ENCODE measurements around the gene ALKBH5. TPM values are rescaled to one million over a fixed set of nuclear protein-coding genes. Genes with fewer than 3 reads are reported as not detected.

The ALKBH5 gene
- total RNA-seq, 1 experiment from 2014 or later = 105 TPM

DNA sequence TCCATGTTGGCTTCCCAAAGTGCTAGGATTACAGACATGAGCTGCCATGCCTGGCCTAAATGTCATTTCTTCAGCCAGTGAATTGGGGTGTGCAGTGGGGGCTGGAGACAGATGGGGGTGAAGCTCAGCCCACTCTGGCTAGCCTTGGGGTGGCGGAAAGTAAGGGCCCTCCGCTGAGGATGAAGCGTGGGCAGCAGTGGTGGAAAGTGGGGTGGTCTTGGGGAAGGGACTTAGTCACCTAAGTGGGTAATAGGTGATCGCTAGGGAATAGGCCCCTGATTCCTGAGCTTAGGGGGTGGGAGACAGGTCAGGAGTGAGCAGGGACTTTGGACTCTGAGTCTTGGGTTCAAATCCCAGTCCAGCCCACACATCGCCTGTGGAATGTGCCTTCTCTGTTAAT lies 44.0 kb downstream of the ALKBH5 start:
- Mint-ChIP-seq H3K9me3 (no peaks in the 10 kb centered on the region), H3K27ac (peak overlapping the region; percentile 82), H3K36me3 (no peaks in the 10 kb centered on the region), H3K4me1 (peaks cover 23% of the 10 kb centered on the region), H3K4me3 (no peak overlapping the region), H3K27me3 (ENCODE audit: low read depth) (no peaks in the 10 kb centered on the region)
- no peak for ATAC-seq
- no peak for TF ChIP-seq HMGA2 (CRISPR knock-in tag; IDR thresholded peaks at IDR 0.05)
- TF ChIP-seq NR2C2 (CRISPR knock-in tag; IDR thresholded peaks at IDR 0.05) = no peak
- no peak for TF ChIP-seq SP1 (CRISPR knock-in tag; conservative IDR thresholded peaks at IDR 0.05)
- TF ChIP-seq NFATC4 (CRISPR knock-in tag; IDR thresholded peaks at IDR 0.05) = no peak
- TF ChIP-seq NR3C1 (CRISPR knock-in tag; conservative IDR thresholded peaks at IDR 0.05; ENCODE audit: low read depth) = no peak
- TF ChIP-seq, protein P1, sequence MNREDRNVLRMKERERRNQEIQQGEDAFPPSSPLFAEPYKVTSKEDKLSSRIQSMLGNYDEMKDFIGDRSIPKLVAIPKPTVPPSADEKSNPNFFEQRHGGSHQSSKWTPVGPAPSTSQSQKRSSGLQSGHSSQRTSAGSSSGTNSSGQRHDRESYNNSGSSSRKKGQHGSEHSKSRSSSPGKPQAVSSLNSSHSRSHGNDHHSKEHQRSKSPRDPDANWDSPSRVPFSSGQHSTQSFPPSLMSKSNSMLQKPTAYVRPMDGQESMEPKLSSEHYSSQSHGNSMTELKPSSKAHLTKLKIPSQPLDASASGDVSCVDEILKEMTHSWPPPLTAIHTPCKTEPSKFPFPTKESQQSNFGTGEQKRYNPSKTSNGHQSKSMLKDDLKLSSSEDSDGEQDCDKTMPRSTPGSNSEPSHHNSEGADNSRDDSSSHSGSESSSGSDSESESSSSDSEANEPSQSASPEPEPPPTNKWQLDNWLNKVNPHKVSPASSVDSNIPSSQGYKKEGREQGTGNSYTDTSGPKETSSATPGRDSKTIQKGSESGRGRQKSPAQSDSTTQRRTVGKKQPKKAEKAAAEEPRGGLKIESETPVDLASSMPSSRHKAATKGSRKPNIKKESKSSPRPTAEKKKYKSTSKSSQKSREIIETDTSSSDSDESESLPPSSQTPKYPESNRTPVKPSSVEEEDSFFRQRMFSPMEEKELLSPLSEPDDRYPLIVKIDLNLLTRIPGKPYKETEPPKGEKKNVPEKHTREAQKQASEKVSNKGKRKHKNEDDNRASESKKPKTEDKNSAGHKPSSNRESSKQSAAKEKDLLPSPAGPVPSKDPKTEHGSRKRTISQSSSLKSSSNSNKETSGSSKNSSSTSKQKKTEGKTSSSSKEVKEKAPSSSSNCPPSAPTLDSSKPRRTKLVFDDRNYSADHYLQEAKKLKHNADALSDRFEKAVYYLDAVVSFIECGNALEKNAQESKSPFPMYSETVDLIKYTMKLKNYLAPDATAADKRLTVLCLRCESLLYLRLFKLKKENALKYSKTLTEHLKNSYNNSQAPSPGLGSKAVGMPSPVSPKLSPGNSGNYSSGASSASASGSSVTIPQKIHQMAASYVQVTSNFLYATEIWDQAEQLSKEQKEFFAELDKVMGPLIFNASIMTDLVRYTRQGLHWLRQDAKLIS (CRISPR knock-in tag; IDR thresholded peaks at IDR 0.05; ENCODE audit: borderline replicate concordance) = no peak
- TF ChIP-seq SMAD3 (CRISPR knock-in tag; IDR thresholded peaks at IDR 0.05; ENCODE audit: borderline replicate concordance) = no peak
- CTCF ChIA-PET = no interaction called here
- POLR2A ChIA-PET = no interaction called here
- no peak for DNase-seq (ENCODE audit: low spot score)

DNA sequence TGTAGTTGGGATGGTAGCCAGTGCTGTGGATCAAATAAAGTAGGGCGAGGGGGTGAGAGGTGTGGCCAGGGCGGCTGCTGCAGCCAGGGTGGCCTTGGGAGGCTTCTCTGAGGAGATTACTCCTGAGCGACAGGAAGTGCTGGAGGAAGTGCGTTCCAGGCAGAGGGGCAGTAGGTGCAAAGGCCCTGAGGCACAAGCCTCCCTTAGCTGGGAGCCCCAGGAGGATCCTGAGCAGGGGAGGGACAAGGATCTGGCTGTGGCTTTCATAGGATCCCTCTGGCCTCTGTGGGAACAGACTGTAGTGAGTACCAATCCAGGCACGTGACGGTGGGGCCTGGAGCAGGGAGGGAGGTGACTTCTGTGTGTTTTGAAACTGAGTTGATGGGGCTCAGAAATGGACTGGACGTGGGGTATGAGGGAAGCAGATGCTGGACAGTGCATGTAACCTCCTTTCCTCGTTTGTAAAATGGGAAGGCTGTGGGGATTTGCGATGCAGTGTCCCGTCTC lies 44.6 kb downstream of the ALKBH5 start:
- H3K4me1 Mint-ChIP-seq = peaks cover 23% of the 10 kb centered on the region
- DNase-seq (ENCODE audit: low spot score) (no peak), ATAC-seq (no peak)
- POLR2A ChIA-PET = no interaction called here
- no peaks in the 10 kb centered on the region for H3K36me3 Mint-ChIP-seq
- no peaks in the 10 kb centered on the region for H3K9me3 Mint-ChIP-seq
- TF ChIP-seq, protein P2, sequence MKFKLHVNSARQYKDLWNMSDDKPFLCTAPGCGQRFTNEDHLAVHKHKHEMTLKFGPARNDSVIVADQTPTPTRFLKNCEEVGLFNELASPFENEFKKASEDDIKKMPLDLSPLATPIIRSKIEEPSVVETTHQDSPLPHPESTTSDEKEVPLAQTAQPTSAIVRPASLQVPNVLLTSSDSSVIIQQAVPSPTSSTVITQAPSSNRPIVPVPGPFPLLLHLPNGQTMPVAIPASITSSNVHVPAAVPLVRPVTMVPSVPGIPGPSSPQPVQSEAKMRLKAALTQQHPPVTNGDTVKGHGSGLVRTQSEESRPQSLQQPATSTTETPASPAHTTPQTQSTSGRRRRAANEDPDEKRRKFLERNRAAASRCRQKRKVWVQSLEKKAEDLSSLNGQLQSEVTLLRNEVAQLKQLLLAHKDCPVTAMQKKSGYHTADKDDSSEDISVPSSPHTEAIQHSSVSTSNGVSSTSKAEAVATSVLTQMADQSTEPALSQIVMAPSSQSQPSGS (CRISPR knock-in tag; IDR thresholded peaks at IDR 0.05; ENCODE audit: borderline replicate concordance, low read depth) = no peak
- TF ChIP-seq SMAD4 (CRISPR knock-in tag; IDR thresholded peaks at IDR 0.05) (no peak), ATF1 (CRISPR knock-in tag; IDR thresholded peaks at IDR 0.05) (no peak), ETV6 (CRISPR knock-in tag; IDR thresholded peaks at IDR 0.05) (no peak), TCF7 (CRISPR knock-in tag; IDR thresholded peaks at IDR 0.05; ENCODE audit: low read depth) (no peak), ZNF396 (CRISPR knock-in tag; IDR thresholded peaks at IDR 0.05; ENCODE audit: borderline replicate concordance) (no peak), GTF2I (CRISPR knock-in tag; conservative IDR thresholded peaks at IDR 0.05) (no peak), CREM (CRISPR knock-in tag; IDR thresholded peaks at IDR 0.05) (no peak)
- TF ChIP-seq, protein P3, sequence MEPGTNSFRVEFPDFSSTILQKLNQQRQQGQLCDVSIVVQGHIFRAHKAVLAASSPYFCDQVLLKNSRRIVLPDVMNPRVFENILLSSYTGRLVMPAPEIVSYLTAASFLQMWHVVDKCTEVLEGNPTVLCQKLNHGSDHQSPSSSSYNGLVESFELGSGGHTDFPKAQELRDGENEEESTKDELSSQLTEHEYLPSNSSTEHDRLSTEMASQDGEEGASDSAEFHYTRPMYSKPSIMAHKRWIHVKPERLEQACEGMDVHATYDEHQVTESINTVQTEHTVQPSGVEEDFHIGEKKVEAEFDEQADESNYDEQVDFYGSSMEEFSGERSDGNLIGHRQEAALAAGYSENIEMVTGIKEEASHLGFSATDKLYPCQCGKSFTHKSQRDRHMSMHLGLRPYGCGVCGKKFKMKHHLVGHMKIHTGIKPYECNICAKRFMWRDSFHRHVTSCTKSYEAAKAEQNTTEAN (CRISPR knock-in tag; IDR thresholded peaks at IDR 0.05) = no peak
- TF ChIP-seq, protein P4, sequence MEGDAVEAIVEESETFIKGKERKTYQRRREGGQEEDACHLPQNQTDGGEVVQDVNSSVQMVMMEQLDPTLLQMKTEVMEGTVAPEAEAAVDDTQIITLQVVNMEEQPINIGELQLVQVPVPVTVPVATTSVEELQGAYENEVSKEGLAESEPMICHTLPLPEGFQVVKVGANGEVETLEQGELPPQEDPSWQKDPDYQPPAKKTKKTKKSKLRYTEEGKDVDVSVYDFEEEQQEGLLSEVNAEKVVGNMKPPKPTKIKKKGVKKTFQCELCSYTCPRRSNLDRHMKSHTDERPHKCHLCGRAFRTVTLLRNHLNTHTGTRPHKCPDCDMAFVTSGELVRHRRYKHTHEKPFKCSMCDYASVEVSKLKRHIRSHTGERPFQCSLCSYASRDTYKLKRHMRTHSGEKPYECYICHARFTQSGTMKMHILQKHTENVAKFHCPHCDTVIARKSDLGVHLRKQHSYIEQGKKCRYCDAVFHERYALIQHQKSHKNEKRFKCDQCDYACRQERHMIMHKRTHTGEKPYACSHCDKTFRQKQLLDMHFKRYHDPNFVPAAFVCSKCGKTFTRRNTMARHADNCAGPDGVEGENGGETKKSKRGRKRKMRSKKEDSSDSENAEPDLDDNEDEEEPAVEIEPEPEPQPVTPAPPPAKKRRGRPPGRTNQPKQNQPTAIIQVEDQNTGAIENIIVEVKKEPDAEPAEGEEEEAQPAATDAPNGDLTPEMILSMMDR (IDR thresholded peaks at IDR 0.05) = no peak
- TF ChIP-seq, protein P5, sequence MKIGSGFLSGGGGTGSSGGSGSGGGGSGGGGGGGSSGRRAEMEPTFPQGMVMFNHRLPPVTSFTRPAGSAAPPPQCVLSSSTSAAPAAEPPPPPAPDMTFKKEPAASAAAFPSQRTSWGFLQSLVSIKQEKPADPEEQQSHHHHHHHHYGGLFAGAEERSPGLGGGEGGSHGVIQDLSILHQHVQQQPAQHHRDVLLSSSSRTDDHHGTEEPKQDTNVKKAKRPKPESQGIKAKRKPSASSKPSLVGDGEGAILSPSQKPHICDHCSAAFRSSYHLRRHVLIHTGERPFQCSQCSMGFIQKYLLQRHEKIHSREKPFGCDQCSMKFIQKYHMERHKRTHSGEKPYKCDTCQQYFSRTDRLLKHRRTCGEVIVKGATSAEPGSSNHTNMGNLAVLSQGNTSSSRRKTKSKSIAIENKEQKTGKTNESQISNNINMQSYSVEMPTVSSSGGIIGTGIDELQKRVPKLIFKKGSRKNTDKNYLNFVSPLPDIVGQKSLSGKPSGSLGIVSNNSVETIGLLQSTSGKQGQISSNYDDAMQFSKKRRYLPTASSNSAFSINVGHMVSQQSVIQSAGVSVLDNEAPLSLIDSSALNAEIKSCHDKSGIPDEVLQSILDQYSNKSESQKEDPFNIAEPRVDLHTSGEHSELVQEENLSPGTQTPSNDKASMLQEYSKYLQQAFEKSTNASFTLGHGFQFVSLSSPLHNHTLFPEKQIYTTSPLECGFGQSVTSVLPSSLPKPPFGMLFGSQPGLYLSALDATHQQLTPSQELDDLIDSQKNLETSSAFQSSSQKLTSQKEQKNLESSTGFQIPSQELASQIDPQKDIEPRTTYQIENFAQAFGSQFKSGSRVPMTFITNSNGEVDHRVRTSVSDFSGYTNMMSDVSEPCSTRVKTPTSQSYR (CRISPR knock-in tag; IDR thresholded peaks at IDR 0.05) = no peak
- TF ChIP-seq, protein P6, sequence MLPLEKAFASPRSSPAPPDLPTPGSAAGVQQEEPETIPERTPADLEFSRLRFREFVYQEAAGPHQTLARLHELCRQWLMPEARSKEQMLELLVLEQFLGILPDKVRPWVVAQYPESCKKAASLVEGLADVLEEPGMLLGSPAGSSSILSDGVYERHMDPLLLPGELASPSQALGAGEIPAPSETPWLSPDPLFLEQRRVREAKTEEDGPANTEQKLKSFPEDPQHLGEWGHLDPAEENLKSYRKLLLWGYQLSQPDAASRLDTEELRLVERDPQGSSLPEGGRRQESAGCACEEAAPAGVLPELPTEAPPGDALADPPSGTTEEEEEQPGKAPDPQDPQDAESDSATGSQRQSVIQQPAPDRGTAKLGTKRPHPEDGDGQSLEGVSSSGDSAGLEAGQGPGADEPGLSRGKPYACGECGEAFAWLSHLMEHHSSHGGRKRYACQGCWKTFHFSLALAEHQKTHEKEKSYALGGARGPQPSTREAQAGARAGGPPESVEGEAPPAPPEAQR (CRISPR knock-in tag; IDR thresholded peaks at IDR 0.05) = no peak
- TF ChIP-seq, protein P7, sequence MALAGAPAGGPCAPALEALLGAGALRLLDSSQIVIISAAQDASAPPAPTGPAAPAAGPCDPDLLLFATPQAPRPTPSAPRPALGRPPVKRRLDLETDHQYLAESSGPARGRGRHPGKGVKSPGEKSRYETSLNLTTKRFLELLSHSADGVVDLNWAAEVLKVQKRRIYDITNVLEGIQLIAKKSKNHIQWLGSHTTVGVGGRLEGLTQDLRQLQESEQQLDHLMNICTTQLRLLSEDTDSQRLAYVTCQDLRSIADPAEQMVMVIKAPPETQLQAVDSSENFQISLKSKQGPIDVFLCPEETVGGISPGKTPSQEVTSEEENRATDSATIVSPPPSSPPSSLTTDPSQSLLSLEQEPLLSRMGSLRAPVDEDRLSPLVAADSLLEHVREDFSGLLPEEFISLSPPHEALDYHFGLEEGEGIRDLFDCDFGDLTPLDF (CRISPR knock-in tag; IDR thresholded peaks at IDR 0.05) = no peak
- H3K27me3 Mint-ChIP-seq (ENCODE audit: low read depth) = no peaks in the 10 kb centered on the region
- H3K27ac Mint-ChIP-seq = peak overlapping the region; percentile 82
- CTCF ChIA-PET = interaction anchor here (1.5 kb wide), 1 partner anchor 37 kb away, joined by 3 read pairs; no protein-coding TSS in a partner anchor
- no peak overlapping the region for H3K4me3 Mint-ChIP-seq

Measured in WTC11 (cell line).